ENCODE results near the gene NKX6-1. TPM values are rescaled to one million over a fixed set of nuclear protein-coding genes. Genes with fewer than 3 reads are reported as not detected.

NKX6-1 gene
- total RNA-seq, 4 donors from 2014 or later, result 0.10 TPM; not detected in 3

DNA sequence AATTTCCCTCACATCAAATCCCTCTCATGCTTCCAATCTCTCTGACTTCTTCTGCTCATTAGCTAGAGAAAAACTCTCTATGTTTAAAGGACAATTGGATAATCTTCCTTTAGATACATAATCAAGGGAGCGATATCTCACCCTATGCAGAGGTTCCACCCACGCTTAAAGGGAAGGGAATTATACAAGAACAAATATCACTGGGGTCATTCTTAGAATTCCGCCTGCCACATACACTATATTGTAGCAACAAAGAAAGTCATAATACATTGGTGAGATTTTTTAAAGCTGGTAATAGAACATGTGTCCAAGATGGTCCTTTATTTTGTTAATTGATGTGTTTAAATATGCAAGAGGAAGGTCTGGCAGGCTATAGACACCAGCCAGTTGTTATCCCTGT lies 31.5 kb downstream of the NKX6-1 start:
- intact Hi-C loops (cut with DNase I; ENCODE audit: low total_unique reads), result no loop called here
- H3K4me3 ChIP-seq (ENCODE audit: low read depth, poor library complexity, severe bottlenecking), result no peak overlapping the region
- 55 to 56% methylated on average over 3 of the region's 3 CpGs for WGBS, 2 donors
- TF ChIP-seq POLR2A (IDR thresholded peaks at IDR 0.05), result no peak
- TF ChIP-seq, protein P1, sequence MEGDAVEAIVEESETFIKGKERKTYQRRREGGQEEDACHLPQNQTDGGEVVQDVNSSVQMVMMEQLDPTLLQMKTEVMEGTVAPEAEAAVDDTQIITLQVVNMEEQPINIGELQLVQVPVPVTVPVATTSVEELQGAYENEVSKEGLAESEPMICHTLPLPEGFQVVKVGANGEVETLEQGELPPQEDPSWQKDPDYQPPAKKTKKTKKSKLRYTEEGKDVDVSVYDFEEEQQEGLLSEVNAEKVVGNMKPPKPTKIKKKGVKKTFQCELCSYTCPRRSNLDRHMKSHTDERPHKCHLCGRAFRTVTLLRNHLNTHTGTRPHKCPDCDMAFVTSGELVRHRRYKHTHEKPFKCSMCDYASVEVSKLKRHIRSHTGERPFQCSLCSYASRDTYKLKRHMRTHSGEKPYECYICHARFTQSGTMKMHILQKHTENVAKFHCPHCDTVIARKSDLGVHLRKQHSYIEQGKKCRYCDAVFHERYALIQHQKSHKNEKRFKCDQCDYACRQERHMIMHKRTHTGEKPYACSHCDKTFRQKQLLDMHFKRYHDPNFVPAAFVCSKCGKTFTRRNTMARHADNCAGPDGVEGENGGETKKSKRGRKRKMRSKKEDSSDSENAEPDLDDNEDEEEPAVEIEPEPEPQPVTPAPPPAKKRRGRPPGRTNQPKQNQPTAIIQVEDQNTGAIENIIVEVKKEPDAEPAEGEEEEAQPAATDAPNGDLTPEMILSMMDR (IDR thresholded peaks at IDR 0.05), result no peak
- no peak for DNase-seq (ENCODE audit: low spot score in 2 of 2)

DNA sequence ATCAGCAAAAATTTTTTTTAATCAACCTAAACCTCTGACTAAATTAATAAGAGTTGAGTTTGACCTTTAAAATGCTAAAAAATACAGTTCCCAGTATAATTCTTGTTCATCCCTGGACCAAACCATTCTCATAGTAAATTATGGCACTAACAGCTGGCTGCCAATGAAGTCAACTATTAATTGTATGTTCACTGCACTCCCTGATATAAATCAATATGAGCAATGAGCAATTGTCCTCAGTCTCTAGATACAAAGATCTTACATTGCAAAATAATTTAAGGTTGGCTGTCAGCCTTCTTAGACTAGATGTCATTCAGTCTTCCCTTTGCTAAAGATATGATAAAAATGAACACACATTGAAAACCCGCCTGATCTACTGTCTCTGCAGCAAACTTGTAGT lies 39.3 kb downstream of the NKX6-1 start:
- no peak for TF ChIP-seq POLR2A (IDR thresholded peaks at IDR 0.05)
- TF ChIP-seq, protein P1 (IDR thresholded peaks at IDR 0.05), result no peak
- no peak overlapping the region for H3K4me3 ChIP-seq (ENCODE audit: low read depth, poor library complexity, severe bottlenecking)
- 82 to 96% methylated on average over 1 of the region's 1 CpG for WGBS, 2 donors
- intact Hi-C loops (cut with DNase I; ENCODE audit: low total_unique reads), result no loop called here
- no peak for DNase-seq (ENCODE audit: low spot score in 2 of 2)

DNA sequence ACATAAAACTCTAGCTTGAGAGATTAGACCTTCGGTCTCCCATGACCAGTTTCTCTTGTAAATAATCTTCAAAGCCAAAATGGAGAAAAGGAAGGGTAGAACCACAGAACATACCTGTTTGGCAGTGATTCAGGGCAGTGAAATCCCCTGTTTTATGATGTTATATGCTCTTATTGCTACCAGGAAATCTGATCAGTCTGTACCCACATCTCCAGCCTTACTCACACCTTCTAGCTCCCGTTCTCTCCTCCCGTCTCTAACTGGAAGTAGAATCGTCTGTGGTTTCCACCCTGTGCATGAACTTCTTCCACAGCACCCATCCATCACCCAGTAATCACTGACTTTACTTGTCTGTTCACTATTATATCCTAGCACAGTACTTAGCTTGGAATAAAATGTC lies 42.9 kb downstream of the NKX6-1 start:
- WGBS, 2 donors, result 70 to 79% methylated on average over 4 of the region's 4 CpGs
- intact Hi-C loops (cut with DNase I; ENCODE audit: low total_unique reads), result no loop called here
- no peak for TF ChIP-seq POLR2A (IDR thresholded peaks at IDR 0.05)
- TF ChIP-seq, protein P1 (IDR thresholded peaks at IDR 0.05), result no peak
- DNase-seq (ENCODE audit: low spot score in 2 of 2), result no peak
- no peak overlapping the region for H3K4me3 ChIP-seq (ENCODE audit: low read depth, poor library complexity, severe bottlenecking)

DNA sequence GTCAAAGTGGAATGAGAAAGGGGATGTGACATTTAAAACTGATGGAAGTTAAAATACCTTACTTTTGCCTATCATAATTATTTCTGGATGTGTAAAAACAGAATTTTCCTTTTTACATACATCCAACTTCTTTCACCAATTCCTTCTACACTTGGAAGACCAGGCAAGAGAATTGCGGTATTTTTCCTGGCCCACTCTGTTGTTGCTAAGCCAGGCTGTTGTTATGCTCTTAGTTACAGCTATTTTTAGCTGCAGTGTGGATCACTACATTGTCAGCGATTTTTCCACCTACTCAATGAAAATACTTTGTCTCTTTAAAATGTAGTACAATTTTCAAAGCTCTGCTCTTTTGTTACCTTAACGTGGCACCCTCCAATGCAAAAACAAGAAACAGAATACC lies 43.4 kb downstream of the NKX6-1 start:
- H3K4me3 ChIP-seq (ENCODE audit: low read depth, poor library complexity, severe bottlenecking), result no peak overlapping the region
- no peak for DNase-seq (ENCODE audit: low spot score in 2 of 2)
- intact Hi-C loops (cut with DNase I; ENCODE audit: low total_unique reads), result no loop called here
- no peak for TF ChIP-seq POLR2A (IDR thresholded peaks at IDR 0.05)
- TF ChIP-seq, protein P1 (IDR thresholded peaks at IDR 0.05), result no peak
- WGBS, 2 donors, result 45 to 69% methylated on average over 3 of the region's 3 CpGs

DNA sequence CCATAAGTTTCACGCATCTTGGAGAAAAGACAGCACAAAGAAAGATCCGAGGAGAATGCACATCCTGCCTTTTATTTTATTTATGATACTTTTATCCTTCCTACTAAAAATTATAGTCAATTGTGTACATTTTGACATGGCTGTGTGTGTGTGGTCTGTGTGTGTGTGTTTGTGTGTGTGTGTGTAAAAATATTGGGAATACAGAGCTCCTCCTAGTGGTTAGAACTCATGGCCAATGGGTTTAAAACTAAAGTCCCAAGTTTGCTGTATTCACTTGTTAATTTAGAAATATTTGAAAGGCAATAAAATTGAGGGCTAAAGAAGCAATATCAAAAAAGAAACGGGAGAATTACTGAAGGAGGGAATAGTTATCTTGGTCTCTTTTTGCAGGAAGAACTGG lies 47.5 kb downstream of the NKX6-1 start:
- no peak for DNase-seq (ENCODE audit: low spot score in 2 of 2)

DNA sequence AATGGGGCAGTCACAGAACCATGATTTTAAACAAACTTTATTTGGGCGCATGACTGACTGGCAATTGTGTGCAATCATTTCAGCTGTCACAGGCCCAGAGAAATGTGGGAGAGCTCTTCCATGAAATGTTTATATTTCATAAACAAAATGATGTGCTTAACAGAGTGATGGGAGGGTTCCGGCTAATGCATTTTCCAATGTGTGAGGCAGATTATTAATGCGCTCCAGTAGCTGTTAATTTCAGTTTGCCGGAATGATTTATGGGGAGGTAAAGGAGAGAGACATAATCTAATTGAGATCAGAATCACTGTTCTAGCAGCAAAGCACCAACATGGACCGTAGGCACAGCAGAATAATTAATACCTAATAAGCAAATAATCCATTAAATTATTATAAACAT lies 55.6 kb downstream of the NKX6-1 start:
- no peak for DNase-seq (ENCODE audit: low spot score in 2 of 2)
- TF ChIP-seq POLR2A (IDR thresholded peaks at IDR 0.05), result no peak
- TF ChIP-seq, protein P1 (IDR thresholded peaks at IDR 0.05), result no peak
- 90 to 91% methylated on average over 5 of the region's 5 CpGs for WGBS, 2 donors

More for the DNA sequence above, 47.5 kb downstream of the NKX6-1 start:
- no peak for TF ChIP-seq POLR2A (IDR thresholded peaks at IDR 0.05)
- TF ChIP-seq, protein P1 (IDR thresholded peaks at IDR 0.05), result no peak
- no peak overlapping the region for H3K4me3 ChIP-seq (ENCODE audit: low read depth, poor library complexity, severe bottlenecking)
- intact Hi-C loops (cut with DNase I; ENCODE audit: low total_unique reads), result no loop called here
- WGBS, 2 donors, result 32% methylated on average over 3 of the region's 3 CpGs

More for the DNA sequence above, 55.6 kb downstream of the NKX6-1 start:
- no peak overlapping the region for H3K4me3 ChIP-seq (ENCODE audit: low read depth, poor library complexity, severe bottlenecking)
- intact Hi-C loops (cut with DNase I; ENCODE audit: low total_unique reads), result no loop called here

Measured in lower leg skin (tissue), 4 donors.